ENCODE results near the gene OMA1.

OMA1 gene

GRCh38 chr1:58580186-58580585 lies 33.7 kb upstream of the OMA1 start:
- Histone ChIP-seq H3K9ac (ENCODE audit: low read length) (no peak overlapping the region), H2AFZ (ENCODE audit: low read length) (no peak overlapping the region), H4K20me1 (ENCODE audit: insufficient read depth, low read length) (no peaks in the 10 kb centered on the region), H3K4me1 (ENCODE audit: low read length) (peaks cover 12% of the 10 kb centered on the region; the same call in 1 of the 2 replicates), H3F3A (ENCODE audit: insufficient read depth, low read length) (no peaks in the 10 kb centered on the region), H3K36me3 (replicated peaks; ENCODE audit: insufficient read depth, low read length) (no peaks in the 10 kb centered on the region), H3K9me3 (replicated peaks; ENCODE audit: insufficient read depth, low read length) (no peaks in the 10 kb centered on the region), H3K79me2 (ENCODE audit: low read length) (no peaks in the 10 kb centered on the region), H3K4me3 (ENCODE audit: low read length) (no peak overlapping the region), H3K4me2 (ENCODE audit: low read depth, low read length) (no peak overlapping the region), H3K27me3 (replicated peaks; ENCODE audit: insufficient read depth, low read length) (no peaks in the 10 kb centered on the region; the same call in 1 of the 2 replicates), H3K9me2 (replicated peaks; ENCODE audit: insufficient read depth, low read length) (no peaks in the 10 kb centered on the region), H3K27ac (ENCODE audit: low read length) (no peak overlapping the region)
- no peak for DNase-seq
- no peak for TF ChIP-seq CTCF (IDR thresholded peaks at IDR 0.05; ENCODE audit: low read length)
- no peak for TF ChIP-seq EZH2 (optimal IDR thresholded peaks at IDR 0.05; ENCODE audit: low read depth, low read length)
- no peak for TF ChIP-seq EZH2phosphoT487 (IDR thresholded peaks at IDR 0.05; ENCODE audit: low read length)

GRCh38 chr1:58577654-58578030 lies 31.1 kb upstream of the OMA1 start:
- TF ChIP-seq EZH2phosphoT487 (IDR thresholded peaks at IDR 0.05; ENCODE audit: low read length) (no peak), CTCF (IDR thresholded peaks at IDR 0.05; ENCODE audit: low read length) (no peak)
- Histone ChIP-seq H2AFZ (ENCODE audit: low read length) (no peak overlapping the region), H3K9me3 (replicated peaks; ENCODE audit: insufficient read depth, low read length) (no peaks in the 10 kb centered on the region), H3K4me1 (ENCODE audit: low read length) (peaks cover 6% of the 10 kb centered on the region; the same call in 1 of the 2 replicates), H3K27me3 (replicated peaks; ENCODE audit: insufficient read depth, low read length) (no peaks in the 10 kb centered on the region; the same call in 1 of the 2 replicates), H3K36me3 (replicated peaks; ENCODE audit: insufficient read depth, low read length) (no peaks in the 10 kb centered on the region), H3K4me2 (ENCODE audit: low read depth, low read length) (no peak overlapping the region), H3F3A (ENCODE audit: insufficient read depth, low read length) (no peaks in the 10 kb centered on the region), H3K4me3 (ENCODE audit: low read length) (no peak overlapping the region), H4K20me1 (ENCODE audit: insufficient read depth, low read length) (no peaks in the 10 kb centered on the region), H3K9ac (ENCODE audit: low read length) (no peak overlapping the region), H3K9me2 (replicated peaks; ENCODE audit: insufficient read depth, low read length) (no peaks in the 10 kb centered on the region), H3K27ac (ENCODE audit: low read length) (no peak overlapping the region), H3K79me2 (ENCODE audit: low read length) (no peaks in the 10 kb centered on the region)
- DNase-seq: no peak

- H3K4me3 ChIP-seq (ENCODE audit: low read length): no peak within 1 kb of the TSS
- no peaks in the 10 kb centered on the region for H3K9me2 ChIP-seq (replicated peaks; ENCODE audit: insufficient read depth, low read length)
- H3K9ac ChIP-seq (ENCODE audit: low read length): no peak within 1 kb of the TSS
Measured at GRCh38 chr1:58576727-58577653, 30.5 kb upstream of the OMA1 start, which contains the start of gene TACSTD2. Gene TACSTD2 (minus strand): TSS chr1:58577252. CDS start chr1:58577156, 96 bp downstream.

More at GRCh38 chr1:58576727-58577653, 30.5 kb upstream of the OMA1 start, which contains the start of gene TACSTD2:
- no peaks in the 10 kb centered on the region for H4K20me1 ChIP-seq (ENCODE audit: insufficient read depth, low read length)
- no peaks in the 10 kb centered on the region for H3K36me3 ChIP-seq (replicated peaks; ENCODE audit: insufficient read depth, low read length)
- H2AFZ ChIP-seq (ENCODE audit: low read length): no peak within 1 kb of the TSS
- no peak within 1 kb of the TSS for H3K4me2 ChIP-seq (ENCODE audit: low read depth, low read length)
- no peak within 1 kb of the TSS for H3K27ac ChIP-seq (ENCODE audit: low read length)
- no peaks in the 10 kb centered on the region for H3K79me2 ChIP-seq (ENCODE audit: low read length)
- peaks cover 6% of the 10 kb centered on the region; the same call in 1 of the 2 replicates for H3K4me1 ChIP-seq (ENCODE audit: low read length)
- TF ChIP-seq CTCF (IDR thresholded peaks at IDR 0.05; ENCODE audit: low read length) (no peak), EZH2phosphoT487 (IDR thresholded peaks at IDR 0.05; ENCODE audit: low read length) (no peak), EZH2 (optimal IDR thresholded peaks at IDR 0.05; ENCODE audit: low read depth, low read length) (no peak)
- no peaks in the 10 kb centered on the region for H3K9me3 ChIP-seq (replicated peaks; ENCODE audit: insufficient read depth, low read length)
- no peaks in the 10 kb centered on the region; the same call in 1 of the 2 replicates for H3K27me3 ChIP-seq (replicated peaks; ENCODE audit: insufficient read depth, low read length)
- no peak for DNase-seq
- no peaks in the 10 kb centered on the region for H3F3A ChIP-seq (ENCODE audit: insufficient read depth, low read length)
